NCI-H128 (cell line): ENCODE results near the gene TUBA3D.
"Not testable (repeated sequence)": the region's sequence is repeated elsewhere in the genome, so short reads cannot be mapped to it uniquely, and the experiment has no call there.

Experiments used
- DNase-seq: peaks from one replicate; lab custom pipeline; 2025; ENCODE audit not compliant: unreplicated experiment; lab: John Stamatoyannopoulos, UW

TUBA3D gene

GRCh38 chr2:131483981-131484820 lies 8.3 kb downstream of the TUBA3D start:
- DNase-seq, result not testable (repeated sequence)

DNA sequence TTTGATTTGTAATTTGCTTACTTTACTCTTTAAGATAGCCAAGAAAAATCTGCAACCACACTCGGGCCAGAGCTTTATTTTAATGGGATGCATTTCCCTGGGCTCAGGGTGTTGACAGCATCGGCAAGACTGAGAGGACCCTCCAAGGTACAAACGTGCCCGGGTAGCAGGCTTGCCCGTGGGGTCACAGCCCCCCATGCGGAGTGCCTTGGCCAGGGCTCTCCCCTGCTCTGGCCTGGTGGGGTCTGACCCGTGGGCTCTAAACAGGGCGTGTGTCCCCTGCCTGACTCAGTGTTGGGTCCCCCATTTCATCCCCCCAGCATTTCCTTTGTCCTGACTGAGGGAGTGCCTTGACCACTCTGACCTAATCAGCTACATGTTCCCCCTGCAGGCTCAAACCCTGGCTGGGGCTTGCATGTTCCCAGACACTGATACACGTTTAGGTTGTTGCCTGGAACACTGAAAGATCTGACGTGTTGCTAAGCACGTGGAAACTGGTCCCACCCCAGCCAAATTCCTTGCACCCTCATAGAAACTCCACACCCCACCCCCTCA lies 9.1 kb downstream of the TUBA3D start:
- not testable (repeated sequence) for DNase-seq

- DNase-seq, result not testable (repeated sequence)
Observed at GRCh38 chr2:131486201-131486902, 10.4 kb downstream of the TUBA3D start.

DNA sequence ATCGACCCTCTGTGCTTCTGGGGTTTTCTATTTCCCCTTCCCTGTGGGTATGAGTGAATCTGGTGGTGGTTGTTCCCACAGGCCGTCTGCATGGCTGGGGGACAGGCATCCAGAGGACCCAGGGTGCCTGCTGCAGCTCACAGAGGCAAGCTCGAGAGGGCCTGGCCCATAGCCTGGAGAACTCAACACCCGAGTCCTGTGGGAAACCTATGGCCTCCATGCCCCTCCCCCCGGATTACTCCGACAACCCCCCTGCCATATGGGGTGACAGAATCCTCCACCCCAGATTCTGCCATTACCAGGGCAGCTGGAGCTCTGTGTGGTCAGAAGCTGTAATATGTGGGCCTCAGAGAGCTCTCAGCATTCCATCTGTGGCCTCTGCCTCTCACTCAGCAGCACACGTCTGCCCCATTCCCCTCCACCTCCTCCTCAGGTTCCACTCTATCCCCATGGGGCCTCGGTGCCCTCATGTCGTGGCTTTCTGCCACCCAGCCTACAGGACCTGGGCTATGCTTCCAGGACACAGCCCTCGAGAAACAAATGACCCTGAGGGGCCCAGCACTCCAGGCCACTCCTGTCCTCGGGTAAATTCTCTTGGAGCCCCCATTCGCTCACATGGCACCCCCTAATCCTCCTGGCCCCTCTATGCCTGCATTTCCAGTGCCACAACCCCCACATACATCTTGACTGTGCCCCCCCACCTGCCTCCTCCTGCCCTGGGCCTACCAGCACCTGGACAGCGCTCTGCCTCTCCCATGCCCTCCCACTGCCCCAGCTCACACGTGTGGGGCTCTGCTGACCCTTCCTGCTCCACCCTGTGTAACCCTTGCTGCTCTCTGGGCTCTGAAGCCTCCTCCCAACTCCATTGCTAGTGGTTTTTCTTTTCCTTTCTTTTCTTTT lies 12.6 kb downstream of the TUBA3D start:
- no peak for DNase-seq

- not testable (repeated sequence) for DNase-seq
Observed at GRCh38 chr2:131490616-131491468, 14.9 kb downstream of the TUBA3D start.

GRCh38 chr2:131491469-131491836 lies 15.5 kb downstream of the TUBA3D start:
- not testable (repeated sequence) for DNase-seq

- DNase-seq, result not testable (repeated sequence)
Observed at GRCh38 chr2:131492015-131492417, 16.1 kb downstream of the TUBA3D start, which contains the start of gene MZT2A. MZT2A (minus strand) TSS chr2:131492397; CDS start chr2:131492376, 21 bp downstream.

GRCh38 chr2:131492418-131493198 lies 16.7 kb downstream of the TUBA3D start:
- DNase-seq, result peak; percentile 59

GRCh38 chr2:131493199-131493968 lies 17.5 kb downstream of the TUBA3D start:
- DNase-seq, result no peak

- DNase-seq, result not testable (repeated sequence)
Observed at GRCh38 chr2:131495506-131495905, 19.6 kb downstream of the TUBA3D start.

DNA sequence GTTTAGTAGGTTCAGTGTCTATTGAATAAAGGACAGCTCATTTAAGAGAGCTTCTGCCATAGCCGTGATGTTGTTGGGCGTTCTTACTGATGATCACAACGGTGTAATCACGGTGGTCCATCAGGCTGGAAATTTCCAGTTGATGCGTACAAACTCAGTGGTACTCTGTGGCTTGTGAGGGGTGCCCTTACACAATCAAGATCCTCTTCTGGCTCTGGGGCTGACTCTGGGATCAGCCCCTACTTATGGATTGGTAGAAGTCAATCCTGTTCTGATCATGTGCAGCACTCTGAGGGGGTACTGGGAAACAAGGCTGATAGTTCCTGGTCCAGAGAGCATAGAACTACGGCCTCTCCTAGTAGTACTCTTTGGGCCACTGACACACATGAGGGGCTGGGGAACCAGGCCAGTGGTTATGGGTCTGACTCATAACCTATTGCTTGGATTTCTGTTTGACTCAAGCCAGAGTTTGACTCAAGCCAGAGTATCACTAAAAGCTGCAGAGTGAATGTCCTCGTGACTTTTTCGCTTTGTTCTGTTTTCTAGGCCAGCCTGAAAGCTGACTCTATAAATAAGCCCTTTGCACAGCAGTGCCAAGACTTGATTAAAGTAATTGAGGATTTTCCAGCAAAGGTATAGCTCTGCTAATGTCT lies 22.5 kb downstream of the TUBA3D start:
- DNase-seq, result not testable (repeated sequence)

DNA sequence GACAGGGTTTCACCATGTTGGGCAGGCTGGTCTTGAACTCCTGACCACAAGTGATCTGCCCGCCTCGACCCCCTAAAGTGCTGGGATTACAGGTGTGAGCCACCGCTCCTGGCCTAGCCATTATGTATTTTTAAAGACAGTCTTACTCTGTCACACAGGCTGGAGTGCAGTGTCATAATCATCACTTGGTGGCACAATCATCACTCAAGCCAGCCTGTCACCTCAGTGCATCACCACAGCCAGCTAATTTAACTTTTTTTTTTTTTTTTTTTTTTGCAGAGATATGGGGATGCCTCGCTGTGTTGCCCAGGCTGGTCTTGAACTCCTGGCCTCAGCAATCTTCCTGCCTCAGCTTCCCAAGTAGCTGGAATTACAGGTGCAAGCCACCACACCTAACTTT lies 27.7 kb downstream of the TUBA3D start:
- DNase-seq, result not testable (repeated sequence)

- not testable (repeated sequence) for DNase-seq
Observed at GRCh38 chr2:131504082-131504750, 28.3 kb downstream of the TUBA3D start.

DNA sequence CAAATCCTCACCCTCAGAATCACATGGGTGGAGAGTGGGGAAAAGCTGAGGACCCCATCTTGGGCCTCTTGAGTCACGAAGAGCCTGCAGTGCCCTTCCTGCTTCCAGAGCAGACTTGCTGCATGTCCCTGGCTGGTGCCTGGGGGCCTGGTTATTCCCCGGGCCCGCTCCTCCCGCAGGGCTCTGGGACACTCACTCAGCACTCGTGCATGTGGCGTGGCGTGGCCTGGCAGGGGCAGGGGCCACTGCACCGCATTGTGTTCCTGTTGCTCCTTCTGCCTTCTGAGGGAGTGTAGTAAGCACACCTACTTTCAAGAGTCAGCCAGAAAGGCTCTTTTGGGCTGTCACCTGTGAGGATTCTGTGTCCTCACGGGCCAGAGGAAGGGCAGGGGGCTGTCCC lies 33.7 kb downstream of the TUBA3D start:
- DNase-seq, result no peak

DNA sequence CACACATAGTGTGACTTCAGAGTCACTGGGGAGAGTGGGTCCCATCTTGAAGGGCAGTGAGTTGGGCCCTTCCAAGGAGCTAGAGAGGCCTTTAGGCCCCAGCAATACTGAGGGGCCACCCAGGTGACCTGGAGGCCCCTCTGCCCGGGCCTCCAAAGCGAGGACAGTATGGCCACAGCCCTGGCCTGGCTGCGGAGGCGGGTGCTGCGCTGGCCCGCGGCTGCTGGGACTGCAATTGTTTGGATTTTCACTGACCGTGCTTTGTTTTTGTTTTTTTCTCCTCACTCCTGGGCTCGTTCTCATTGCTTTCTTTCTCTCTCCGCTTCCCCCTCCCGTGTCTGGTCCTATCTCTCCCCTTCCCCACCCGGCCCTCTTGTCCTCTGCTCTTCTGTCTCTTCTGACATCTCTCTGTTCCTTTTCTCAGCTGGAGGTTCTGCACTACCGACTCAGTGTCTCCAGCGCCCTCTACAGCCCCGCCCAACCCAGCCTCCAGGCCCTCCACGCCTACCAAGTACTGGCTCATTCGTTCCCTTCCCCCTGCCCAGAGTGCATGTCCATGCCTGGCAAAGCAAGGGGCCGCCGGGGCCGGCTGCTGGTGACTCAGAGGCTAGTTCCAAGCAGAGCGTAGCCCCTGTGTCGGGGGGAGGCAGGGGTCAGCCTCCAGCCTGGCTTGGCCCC lies 35.5 kb downstream of the TUBA3D start:
- DNase-seq, result not testable (repeated sequence)

DNA sequence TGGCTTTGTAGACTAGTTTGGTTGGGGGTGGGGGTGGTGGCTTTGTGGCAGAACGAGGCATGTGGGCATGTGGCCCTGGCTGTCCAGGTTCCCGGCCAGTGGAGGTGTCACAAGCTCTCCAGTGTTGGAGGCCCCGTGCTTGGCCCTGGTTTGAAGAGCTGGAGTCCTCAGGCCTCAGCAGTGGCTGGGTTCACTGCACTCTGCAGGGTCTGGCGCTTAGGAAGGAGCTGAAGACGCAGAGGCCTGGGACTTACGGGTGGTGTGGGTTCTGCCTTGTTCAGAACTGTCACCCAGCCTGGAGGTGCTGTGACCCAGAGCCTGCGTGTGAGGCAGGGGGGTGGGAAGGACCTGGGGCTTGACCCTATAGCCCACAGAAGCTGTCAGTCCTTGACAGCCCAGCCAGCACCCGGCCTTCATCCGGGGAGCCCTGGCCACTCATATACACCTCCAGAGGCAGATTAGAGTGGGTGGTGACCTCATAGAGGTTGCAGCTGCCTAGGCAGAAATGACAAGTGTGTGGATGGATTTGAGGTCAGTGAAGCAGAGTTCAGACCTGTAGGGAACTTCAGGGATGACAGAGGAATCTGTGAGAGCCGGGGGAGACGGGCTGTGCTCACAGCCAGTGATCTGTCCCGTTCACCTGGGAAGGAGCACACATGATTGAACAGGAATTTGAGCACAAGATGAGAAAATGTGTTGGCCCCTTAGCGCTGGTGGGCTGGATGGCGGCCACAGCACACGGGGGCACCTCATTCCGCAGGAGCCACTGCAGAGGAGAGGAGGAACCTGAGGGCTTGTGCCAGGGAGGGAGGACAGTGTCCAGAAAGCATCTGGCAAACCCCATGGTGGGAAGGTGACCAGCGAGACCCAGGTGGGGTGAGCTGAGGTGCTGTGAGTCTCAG lies 36.3 kb downstream of the TUBA3D start:
- DNase-seq, result not testable (repeated sequence)
